Measurements from ENCODE around the gene INSRR. TPM values are rescaled to one million over a fixed set of nuclear protein-coding genes. Genes with fewer than 3 reads are reported as not detected.

The INSRR gene
- total and polyA plus RNA-seq, 2 of the 8 experiments (the other 6 are each of a cell fraction or from before 2014, with no cell fraction given) = 0.02 TPM; not detected in 1

DNA sequence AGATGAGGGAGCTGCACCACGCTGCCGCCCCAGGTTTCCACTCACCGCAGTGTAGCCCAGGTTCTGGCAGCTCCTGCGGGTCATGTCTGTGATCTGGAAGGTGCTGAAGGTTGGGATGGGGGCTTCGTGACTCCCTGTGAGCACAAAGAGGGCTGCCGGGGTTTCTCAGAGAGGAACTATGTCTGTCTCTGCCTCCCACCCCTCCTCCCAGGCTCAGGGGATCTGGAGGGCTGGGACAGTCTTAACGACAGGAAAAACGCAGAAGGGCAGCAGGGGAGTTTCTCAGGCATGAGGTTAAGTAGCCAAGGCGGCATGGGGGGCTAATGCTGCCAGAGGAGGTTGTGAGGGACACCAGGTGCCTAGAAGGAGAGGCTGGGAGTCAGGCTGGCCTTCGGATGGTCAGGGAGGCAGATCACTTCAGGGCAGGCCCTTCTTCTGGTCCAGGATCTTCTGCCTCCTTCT lies 42.9 kb downstream of the INSRR start (continued):
- TF ChIP-seq, protein P1, sequence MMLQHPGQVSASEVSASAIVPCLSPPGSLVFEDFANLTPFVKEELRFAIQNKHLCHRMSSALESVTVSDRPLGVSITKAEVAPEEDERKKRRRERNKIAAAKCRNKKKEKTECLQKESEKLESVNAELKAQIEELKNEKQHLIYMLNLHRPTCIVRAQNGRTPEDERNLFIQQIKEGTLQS (IDR thresholded peaks at IDR 0.05; ENCODE audit: insufficient read depth, low read depth, low read length) = no peak
- TF ChIP-seq SP2 (IDR thresholded peaks at IDR 0.05; ENCODE audit: low read length) (no peak), POU5F1 (IDR thresholded peaks at IDR 0.05; ENCODE audit: low read depth, low read length) (no peak), RBBP5 (IDR thresholded peaks at IDR 0.05; ENCODE audit: borderline replicate concordance, low read depth, low read length) (no peak), TEAD4 (IDR thresholded peaks at IDR 0.05; ENCODE audit: low read depth, low read length) (no peak), HDAC2 (IDR thresholded peaks at IDR 0.05; ENCODE audit: borderline replicate concordance in 1 of 2, low read depth in 2 of 2, low read length in 2 of 2) (no peak), SIN3A (conservative IDR thresholded peaks at IDR 0.05 in 1 of 2, IDR thresholded peaks at IDR 0.05 in 1 of 2; ENCODE audit: low read depth in 1 of 2, low read length in 2 of 2) (no peak), EGR1 (IDR thresholded peaks at IDR 0.05; ENCODE audit: borderline replicate concordance, low read depth, low read length) (no peak), JUN (IDR thresholded peaks at IDR 0.05; ENCODE audit: low read depth, low read length) (no peak), SIRT6 (IDR thresholded peaks at IDR 0.05; ENCODE audit: low read length) (no peak), SAP30 (IDR thresholded peaks at IDR 0.05; ENCODE audit: insufficient read depth, insufficient replicate concordance, low read length) (no peak)
- TF ChIP-seq, protein P2, sequence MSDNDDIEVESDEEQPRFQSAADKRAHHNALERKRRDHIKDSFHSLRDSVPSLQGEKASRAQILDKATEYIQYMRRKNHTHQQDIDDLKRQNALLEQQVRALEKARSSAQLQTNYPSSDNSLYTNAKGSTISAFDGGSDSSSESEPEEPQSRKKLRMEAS (IDR thresholded peaks at IDR 0.05) = no peak
